ENCODE data around the gene POLR1B.

Gene POLR1B

GRCh38 chr2:112584134-112584890 lies 42.0 kb downstream of the POLR1B start, which contains the start of gene CHCHD5:
CHCHD5 (plus strand) TSS chr2:112584609; CDS start chr2:112584648, 39 bp downstream.
- peak within 1 kb of the TSS; percentile 98 for H3K4me2 ChIP-seq (ENCODE audit: low read length)
- H3K9ac ChIP-seq (ENCODE audit: low read depth, low read length), result peak within 1 kb of the TSS; percentile 96
- H3K27me3 ChIP-seq (ENCODE audit: control insufficient read depth, insufficient read depth, low read length), result no peaks in the 10 kb centered on the region
- H3K36me3 ChIP-seq (ENCODE audit: insufficient read depth, low read length), result peaks cover 4% of the 10 kb centered on the region
- H3K4me3 ChIP-seq (ENCODE audit: low read length), result peak within 1 kb of the TSS; percentile 75
- no peaks in the 10 kb centered on the region for H3K9me3 ChIP-seq (replicated peaks; ENCODE audit: low read length)
- peaks cover 29% of the 10 kb centered on the region for H3K4me1 ChIP-seq (ENCODE audit: control insufficient read depth, insufficient read depth, low read length)

GRCh38 chr2:112584891-112585250 lies 42.6 kb downstream of the POLR1B start:
- H3K9ac ChIP-seq (ENCODE audit: low read depth, low read length), result peak overlapping the region; percentile 96

GRCh38 chr2:112585400-112585799 lies 43.1 kb downstream of the POLR1B start:
- H3K4me2 ChIP-seq (ENCODE audit: low read length), result peak overlapping the region; percentile 98

More at GRCh38 chr2:112584891-112585250, 42.6 kb downstream of the POLR1B start:
- Histone ChIP-seq H3K9me3 (replicated peaks; ENCODE audit: low read length) (no peaks in the 10 kb centered on the region), H3K4me2 (ENCODE audit: low read length) (peak overlapping the region; percentile 98), H3K4me1 (ENCODE audit: control insufficient read depth, insufficient read depth, low read length) (peaks cover 24% of the 10 kb centered on the region), H3K36me3 (ENCODE audit: insufficient read depth, low read length) (peaks cover 4% of the 10 kb centered on the region), H3K27me3 (ENCODE audit: control insufficient read depth, insufficient read depth, low read length) (no peaks in the 10 kb centered on the region), H3K4me3 (ENCODE audit: low read length) (peak overlapping the region; percentile 75)

DNA sequence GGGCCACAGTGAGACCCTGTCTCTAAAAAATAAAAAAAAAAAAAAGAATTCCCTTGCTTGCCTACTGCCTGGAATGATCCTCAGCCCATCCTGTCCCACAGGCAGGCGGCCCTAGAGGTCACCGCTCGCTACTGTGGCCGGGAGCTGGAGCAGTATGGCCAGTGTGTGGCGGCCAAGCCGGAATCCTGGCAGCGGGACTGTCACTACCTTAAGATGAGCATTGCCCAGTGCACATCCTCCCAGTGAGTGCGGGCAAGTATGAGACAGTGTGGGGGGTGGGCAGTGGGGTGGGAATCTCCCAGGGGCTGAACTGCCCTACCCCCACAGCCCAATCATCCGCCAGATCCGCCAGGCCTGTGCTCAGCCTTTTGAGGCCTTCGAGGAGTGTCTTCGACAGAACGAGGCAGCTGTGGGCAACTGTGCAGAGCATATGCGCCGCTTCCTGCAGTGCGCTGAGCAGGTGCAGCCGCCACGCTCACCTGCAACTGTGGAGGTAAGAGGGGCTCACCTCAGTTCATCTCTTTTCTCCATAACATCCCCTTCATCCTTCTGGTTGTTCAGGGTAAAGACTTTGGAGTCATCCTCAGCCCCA lies 43.7 kb downstream of the POLR1B start:
- no peak overlapping the region for H3K4me3 ChIP-seq (ENCODE audit: low read length)
- peaks cover 24% of the 10 kb centered on the region for H3K4me1 ChIP-seq (ENCODE audit: control insufficient read depth, insufficient read depth, low read length)
- no peak overlapping the region for H3K9ac ChIP-seq (ENCODE audit: low read depth, low read length)
- H3K9me3 ChIP-seq (replicated peaks; ENCODE audit: low read length), result no peaks in the 10 kb centered on the region
- H3K36me3 ChIP-seq (ENCODE audit: insufficient read depth, low read length), result peaks cover 4% of the 10 kb centered on the region
- H3K27me3 ChIP-seq (ENCODE audit: control insufficient read depth, insufficient read depth, low read length), result no peaks in the 10 kb centered on the region
- H3K4me2 ChIP-seq (ENCODE audit: low read length), result no peak overlapping the region

More at GRCh38 chr2:112585400-112585799, 43.1 kb downstream of the POLR1B start:
- Histone ChIP-seq H3K4me1 (ENCODE audit: control insufficient read depth, insufficient read depth, low read length) (peaks cover 24% of the 10 kb centered on the region), H3K36me3 (ENCODE audit: insufficient read depth, low read length) (peaks cover 4% of the 10 kb centered on the region), H3K4me3 (ENCODE audit: low read length) (peak overlapping the region; percentile 75), H3K9me3 (replicated peaks; ENCODE audit: low read length) (no peaks in the 10 kb centered on the region), H3K27me3 (ENCODE audit: control insufficient read depth, insufficient read depth, low read length) (no peaks in the 10 kb centered on the region), H3K9ac (ENCODE audit: low read depth, low read length) (peak overlapping the region; percentile 96)

DNA sequence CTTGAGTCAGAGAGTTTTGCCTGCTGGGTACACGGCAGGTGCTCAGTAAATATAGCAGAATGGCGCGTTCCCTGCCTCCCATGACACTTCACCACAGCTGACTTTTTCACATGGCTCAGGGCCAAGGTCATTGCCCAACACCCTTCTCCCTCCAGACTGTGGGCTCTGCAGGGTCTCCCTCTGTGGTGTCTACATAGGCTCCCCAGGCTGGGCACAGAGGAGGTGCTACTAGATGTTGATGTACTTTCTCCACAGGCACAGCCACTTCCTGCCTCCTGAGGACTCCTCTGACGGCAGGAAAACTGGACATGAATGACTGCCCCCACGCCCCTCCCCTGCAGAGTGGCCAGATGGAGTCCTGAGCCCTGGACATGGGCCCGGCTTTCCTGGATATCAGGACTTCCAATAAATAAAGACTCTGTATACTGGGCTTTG lies 46.4 kb downstream of the POLR1B start:
- Histone ChIP-seq H3K9ac (ENCODE audit: low read depth, low read length) (no peak overlapping the region), H3K27me3 (ENCODE audit: control insufficient read depth, insufficient read depth, low read length) (no peaks in the 10 kb centered on the region), H3K4me2 (ENCODE audit: low read length) (peak overlapping the region; percentile 4), H3K4me3 (ENCODE audit: low read length) (no peak overlapping the region), H3K36me3 (ENCODE audit: insufficient read depth, low read length) (peaks cover 4% of the 10 kb centered on the region), H3K9me3 (replicated peaks; ENCODE audit: low read length) (no peaks in the 10 kb centered on the region), H3K4me1 (ENCODE audit: control insufficient read depth, insufficient read depth, low read length) (peaks cover 17% of the 10 kb centered on the region)

DNA sequence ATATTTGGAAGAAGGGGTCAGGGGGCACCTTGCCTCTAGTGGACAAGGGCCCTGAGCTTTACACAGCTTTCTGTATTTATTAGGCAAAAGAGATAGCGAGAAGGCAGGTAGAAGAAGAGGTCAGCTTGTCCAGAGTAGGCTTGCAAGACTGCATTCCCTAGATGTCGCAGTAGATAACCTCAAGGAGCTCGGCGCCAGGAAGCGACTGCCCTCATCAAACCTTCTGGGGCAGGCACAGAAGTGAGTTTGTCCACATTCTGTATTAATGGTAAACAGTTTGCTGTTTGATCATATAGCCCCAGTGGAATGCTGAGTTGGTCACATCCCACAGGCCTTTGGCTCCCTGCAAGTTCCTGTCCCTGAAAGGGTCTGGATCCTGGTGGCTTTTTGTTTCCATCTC lies 49.1 kb downstream of the POLR1B start:
- Histone ChIP-seq H3K4me1 (ENCODE audit: control insufficient read depth, insufficient read depth, low read length) (peaks cover 6% of the 10 kb centered on the region), H3K27me3 (ENCODE audit: control insufficient read depth, insufficient read depth, low read length) (no peaks in the 10 kb centered on the region), H3K36me3 (ENCODE audit: insufficient read depth, low read length) (peaks cover 4% of the 10 kb centered on the region), H3K4me3 (ENCODE audit: low read length) (no peak overlapping the region), H3K4me2 (ENCODE audit: low read length) (no peak overlapping the region), H3K9me3 (replicated peaks; ENCODE audit: low read length) (no peaks in the 10 kb centered on the region), H3K9ac (ENCODE audit: low read depth, low read length) (no peak overlapping the region)

- Histone ChIP-seq H3K4me1 (ENCODE audit: control insufficient read depth, insufficient read depth, low read length) (no peaks in the 10 kb centered on the region), H3K4me3 (ENCODE audit: low read length) (no peak overlapping the region), H3K36me3 (ENCODE audit: insufficient read depth, low read length) (no peaks in the 10 kb centered on the region), H3K9ac (ENCODE audit: low read depth, low read length) (no peak overlapping the region), H3K27me3 (ENCODE audit: control insufficient read depth, insufficient read depth, low read length) (no peaks in the 10 kb centered on the region), H3K4me2 (ENCODE audit: low read length) (no peak overlapping the region), H3K9me3 (replicated peaks; ENCODE audit: low read length) (no peaks in the 10 kb centered on the region)
Measured at GRCh38 chr2:112593736-112594135, 51.5 kb downstream of the POLR1B start.

GRCh38 chr2:112597537-112598322 lies 55.5 kb downstream of the POLR1B start:
- Histone ChIP-seq H3K9ac (ENCODE audit: low read depth, low read length) (no peak overlapping the region), H3K4me2 (ENCODE audit: low read length) (no peak overlapping the region), H3K4me1 (ENCODE audit: control insufficient read depth, insufficient read depth, low read length) (peaks cover 11% of the 10 kb centered on the region), H3K27me3 (ENCODE audit: control insufficient read depth, insufficient read depth, low read length) (no peaks in the 10 kb centered on the region), H3K4me3 (ENCODE audit: low read length) (no peak overlapping the region), H3K36me3 (ENCODE audit: insufficient read depth, low read length) (no peaks in the 10 kb centered on the region), H3K9me3 (replicated peaks; ENCODE audit: low read length) (no peaks in the 10 kb centered on the region)

DNA sequence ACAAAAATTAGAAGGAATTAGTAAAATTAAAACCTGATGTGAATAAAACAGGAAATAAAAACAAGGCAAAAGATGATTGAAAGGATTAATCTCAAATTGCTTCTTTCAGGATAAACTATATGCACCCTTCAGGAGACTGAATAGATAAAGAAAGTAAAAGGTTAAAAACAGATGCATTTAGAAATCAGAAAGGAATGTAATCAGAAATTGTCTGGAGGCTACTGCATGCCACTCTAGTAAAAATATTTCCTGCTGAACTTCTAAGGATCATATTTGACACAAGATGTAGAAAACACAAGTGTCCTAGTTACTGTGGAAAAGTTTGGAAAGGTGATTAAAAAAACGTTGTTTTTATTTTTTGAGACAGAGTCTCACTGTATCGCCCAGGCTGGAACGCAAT lies 58.4 kb downstream of the POLR1B start:
- Histone ChIP-seq H3K4me1 (ENCODE audit: control insufficient read depth, insufficient read depth, low read length) (peaks cover 11% of the 10 kb centered on the region), H3K4me3 (ENCODE audit: low read length) (no peak overlapping the region), H3K9me3 (replicated peaks; ENCODE audit: low read length) (no peaks in the 10 kb centered on the region), H3K27me3 (ENCODE audit: control insufficient read depth, insufficient read depth, low read length) (no peaks in the 10 kb centered on the region), H3K9ac (ENCODE audit: low read depth, low read length) (no peak overlapping the region), H3K36me3 (ENCODE audit: insufficient read depth, low read length) (no peaks in the 10 kb centered on the region), H3K4me2 (ENCODE audit: low read length) (peak overlapping the region; percentile 11)

- H3K4me1 ChIP-seq (ENCODE audit: control insufficient read depth, insufficient read depth, low read length), result peaks cover 11% of the 10 kb centered on the region
- H3K36me3 ChIP-seq (ENCODE audit: insufficient read depth, low read length), result no peaks in the 10 kb centered on the region
- H3K4me2 ChIP-seq (ENCODE audit: low read length), result no peak overlapping the region
- H3K4me3 ChIP-seq (ENCODE audit: low read length), result no peak overlapping the region
- no peaks in the 10 kb centered on the region for H3K9me3 ChIP-seq (replicated peaks; ENCODE audit: low read length)
- no peaks in the 10 kb centered on the region for H3K27me3 ChIP-seq (ENCODE audit: control insufficient read depth, insufficient read depth, low read length)
- H3K9ac ChIP-seq (ENCODE audit: low read depth, low read length), result no peak overlapping the region
Measured at GRCh38 chr2:112601754-112602153, 59.5 kb downstream of the POLR1B start.

GRCh38 chr2:112602917-112603316 lies 60.7 kb downstream of the POLR1B start:
- Histone ChIP-seq H3K9ac (ENCODE audit: low read depth, low read length) (no peak overlapping the region), H3K27me3 (ENCODE audit: control insufficient read depth, insufficient read depth, low read length) (no peaks in the 10 kb centered on the region), H3K36me3 (ENCODE audit: insufficient read depth, low read length) (no peaks in the 10 kb centered on the region), H3K9me3 (replicated peaks; ENCODE audit: low read length) (no peaks in the 10 kb centered on the region), H3K4me2 (ENCODE audit: low read length) (no peak overlapping the region), H3K4me1 (ENCODE audit: control insufficient read depth, insufficient read depth, low read length) (peaks cover 11% of the 10 kb centered on the region), H3K4me3 (ENCODE audit: low read length) (no peak overlapping the region)

Measured in skeletal muscle satellite cell (primary cell).